K562 (cell line): ENCODE measurements around the gene ZFR2.

Experiments used
- BHLHE40 ChIP-seq: IDR thresholded peaks from 2 replicates; pipeline ENCODE4 v1.6.1; 2011; ENCODE audit warnings: low read length, improper control_type of control experiment
- CBX2 ChIP-seq: fragments of 200-600 bp; sonication (generic); IDR thresholded peaks from one replicate; pipeline ENCODE4 v1.6.1; 2012; ENCODE audit warnings: mild to moderate bottlenecking, low read length, inconsistent platforms; ENCODE audit not compliant: insufficient read depth, poor library complexity, severe bottlenecking
- CCAR2 ChIP-seq: fragments of 200-400 bp; formaldehyde crosslinking; IDR thresholded peaks from 2 replicates; pipeline ENCODE4 v1.6.1; 2017; ENCODE audit warnings: mild to moderate bottlenecking, low read depth, low read length
- CHD4 ChIP-seq: fragments of 200-600 bp; sonication (generic); IDR thresholded peaks from 3 replicates; pipeline ENCODE4 v1.6.1; 2012; ENCODE audit warnings: low read depth, mild to moderate bottlenecking, mixed read lengths, low read length, inconsistent platforms; ENCODE audit not compliant: insufficient read depth, insufficient replicate concordance, poor library complexity, severe bottlenecking
- PCBP2 ChIP-seq: fragments of 200-400 bp; formaldehyde crosslinking; IDR thresholded peaks from 2 replicates; pipeline ENCODE4 v1.6.1; 2018; ENCODE audit warnings: low read length, low read depth, mild to moderate bottlenecking, moderate library complexity; ENCODE audit not compliant: poor library complexity, severe bottlenecking
- SMARCC2 ChIP-seq: fragments of 450-650 bp; IDR thresholded peaks from 2 replicates; pipeline ENCODE4 v1.6.1; 2017; ENCODE audit warnings: antibody characterized with exemption, moderate library complexity, mild to moderate bottlenecking, low read depth
- ZNF174 ChIP-seq: fragments of 250-450 bp; sonication (Bioruptor Pico); IDR thresholded peaks from 2 replicates; pipeline ENCODE4 v1.4.0; 2020; ENCODE audit warnings: mild to moderate bottlenecking
- ZNF239 ChIP-seq: fragments of 250-450 bp; sonication (Bioruptor Pico); IDR thresholded peaks from 2 replicates; pipeline ENCODE4 v1.4.0; 2020; ENCODE audit warnings: mild to moderate bottlenecking

DNA sequence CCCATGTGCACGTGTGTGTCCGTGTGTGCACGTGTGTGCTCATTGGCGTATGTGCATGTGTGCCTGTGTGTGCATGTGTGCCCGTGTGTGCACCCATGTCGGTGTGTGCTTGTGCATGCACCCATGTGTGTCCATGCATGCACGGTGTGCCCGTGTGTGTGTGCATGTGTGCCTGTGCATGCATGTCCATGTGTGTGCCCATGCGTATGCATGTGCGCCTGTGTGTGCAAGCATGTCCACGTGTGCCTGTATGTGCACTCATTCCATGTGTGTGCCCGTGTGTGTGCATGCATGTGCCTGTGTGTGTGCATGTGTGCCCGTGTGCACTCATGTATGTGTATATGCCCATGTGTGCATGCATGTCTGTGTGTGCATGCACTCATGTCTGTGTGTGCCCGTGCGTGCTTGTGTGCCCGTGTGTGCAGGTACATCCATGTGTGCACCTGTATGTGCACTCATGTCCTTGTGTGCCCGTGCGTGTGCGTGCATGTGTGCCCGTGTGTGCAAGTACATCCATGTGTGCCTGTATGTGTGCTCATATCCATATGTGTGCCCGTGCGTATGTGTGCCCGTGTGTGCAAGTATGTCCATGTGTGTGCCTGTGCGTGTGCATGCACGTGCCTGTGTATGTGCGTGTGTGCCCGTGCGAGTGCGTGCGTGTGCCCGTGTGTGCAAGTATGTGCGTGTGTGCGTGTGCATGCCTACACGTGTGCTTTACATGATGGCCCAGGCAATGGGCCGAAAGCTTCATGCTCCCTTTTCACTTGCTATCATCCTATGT, 61.1 kb downstream of the ZFR2 start:
- TF ChIP-seq BHLHE40: no peak
- no peak for TF ChIP-seq SMARCC2
- TF ChIP-seq CBX2: no peak
- no peak for TF ChIP-seq CCAR2
- TF ChIP-seq PCBP2: no peak
- TF ChIP-seq CHD4: no peak
- no peak for TF ChIP-seq ZNF239 (CRISPR knock-in tag)
- TF ChIP-seq ZNF174: no peak
